ENCODE results near the gene SLC12A9. TPM values are rescaled to one million over a fixed set of nuclear protein-coding genes. Genes with fewer than 3 reads are reported as not detected.

SLC12A9 gene
- total RNA-seq, 4 donors from 2014 or later = 22.5 to 33.8 (median 26.4) TPM

GRCh38 chr7:100873599-100874299 is 21.2 kb downstream of the SLC12A9 start:
- peak overlapping the region; percentile 95 for H3K4me3 ChIP-seq
- DNase-seq (ENCODE audit: low spot score in 2 of 2) = no peak
- peak overlapping the region; percentile 95 for H3K27ac ChIP-seq
- TF ChIP-seq POLR2A (IDR thresholded peaks at IDR 0.05) (no peak), POLR2AphosphoS5 (IDR thresholded peaks at IDR 0.05) (no peak), CTCF (IDR thresholded peaks at IDR 0.05) (no peak), EP300 (IDR thresholded peaks at IDR 0.05) (no peak)
- 90% methylated on average over 10 of the region's 10 CpGs for WGBS
- peaks cover 47% of the 10 kb centered on the region for H3K4me1 ChIP-seq
- no peaks in the 10 kb centered on the region for H3K9me3 ChIP-seq
- peaks cover 29% of the 10 kb centered on the region for H3K36me3 ChIP-seq
- no peaks in the 10 kb centered on the region for H3K27me3 ChIP-seq

GRCh38 chr7:100874300-100874576 is 21.7 kb downstream of the SLC12A9 start:
- TF ChIP-seq POLR2A (IDR thresholded peaks at IDR 0.05) (no peak), POLR2AphosphoS5 (IDR thresholded peaks at IDR 0.05) (no peak), CTCF (IDR thresholded peaks at IDR 0.05) (no peak), EP300 (IDR thresholded peaks at IDR 0.05) (no peak)
- no peaks in the 10 kb centered on the region for H3K27me3 ChIP-seq
- 36% methylated on average over 5 of the region's 8 CpGs for whole genome bisulfite sequencing
- H3K9me3 ChIP-seq = no peaks in the 10 kb centered on the region
- H3K27ac ChIP-seq = peak overlapping the region; percentile 95
- no peak for DNase-seq (ENCODE audit: low spot score in 2 of 2)
- peak overlapping the region; percentile 95 for H3K4me3 ChIP-seq
- peaks cover 43% of the 10 kb centered on the region for H3K4me1 ChIP-seq
- H3K36me3 ChIP-seq = peaks cover 29% of the 10 kb centered on the region

- H3K9me3 ChIP-seq = no peaks in the 10 kb centered on the region
- DNase-seq (ENCODE audit: low spot score in 2 of 2) = peak; percentile 99 to 100
- H3K36me3 ChIP-seq = peaks cover 29% of the 10 kb centered on the region
- peak within 1 kb of the TSS; percentile 95 for H3K4me3 ChIP-seq
- 13% methylated on average over 8 of the region's 79 CpGs for WGBS
- peak within 1 kb of the TSS; percentile 95 for H3K27ac ChIP-seq
- no peaks in the 10 kb centered on the region for H3K27me3 ChIP-seq
- peaks cover 45% of the 10 kb centered on the region for H3K4me1 ChIP-seq
- TF ChIP-seq POLR2AphosphoS5 (IDR thresholded peaks at IDR 0.05) (peak; percentile 97 to 99 (median 98)), CTCF (IDR thresholded peaks at IDR 0.05) (peak; percentile 50 to 64), EP300 (IDR thresholded peaks at IDR 0.05) (no peak), POLR2A (IDR thresholded peaks at IDR 0.05) (peak; percentile 90 to 92)
Observed at GRCh38 chr7:100874577-100875355, 22.3 kb downstream of the SLC12A9 start, which contains the start of gene SRRT. Gene SRRT (plus strand): TSS chr7:100875103. CDS start chr7:100875591, 488 bp downstream.

GRCh38 chr7:100875356-100875751 is 22.8 kb downstream of the SLC12A9 start:
- H3K36me3 ChIP-seq = peaks cover 23% of the 10 kb centered on the region
- peaks cover 48% of the 10 kb centered on the region for H3K4me1 ChIP-seq
- H3K27me3 ChIP-seq = no peaks in the 10 kb centered on the region
- peak overlapping the region; percentile 95 for H3K4me3 ChIP-seq
- no peak for TF ChIP-seq CTCF (IDR thresholded peaks at IDR 0.05)
- TF ChIP-seq POLR2AphosphoS5 (IDR thresholded peaks at IDR 0.05) = no peak
- no peak for TF ChIP-seq EP300 (IDR thresholded peaks at IDR 0.05)
- no peak for TF ChIP-seq POLR2A (IDR thresholded peaks at IDR 0.05)
- 0% methylated on average over 16 of the region's 39 CpGs for WGBS
- DNase-seq (ENCODE audit: low spot score in 2 of 2) = no peak
- H3K9me3 ChIP-seq = no peaks in the 10 kb centered on the region
- peak overlapping the region; percentile 95 for H3K27ac ChIP-seq

- H3K27me3 ChIP-seq = no peaks in the 10 kb centered on the region
- no peak for TF ChIP-seq POLR2A (IDR thresholded peaks at IDR 0.05)
- TF ChIP-seq CTCF (IDR thresholded peaks at IDR 0.05) = no peak
- no peak for TF ChIP-seq EP300 (IDR thresholded peaks at IDR 0.05)
- no peak for TF ChIP-seq POLR2AphosphoS5 (IDR thresholded peaks at IDR 0.05)
- no peak for DNase-seq (ENCODE audit: low spot score in 2 of 2)
- H3K36me3 ChIP-seq = peaks cover 24% of the 10 kb centered on the region
- 58% methylated on average over 7 of the region's 7 CpGs for WGBS
- peaks cover 48% of the 10 kb centered on the region for H3K4me1 ChIP-seq
- no peak overlapping the region for H3K4me3 ChIP-seq
- no peak overlapping the region for H3K27ac ChIP-seq
- no peaks in the 10 kb centered on the region for H3K9me3 ChIP-seq
Observed at GRCh38 chr7:100878013-100878412, 25.5 kb downstream of the SLC12A9 start.
